ENCODE data around the gene SESN2.

GRCh38 chr1:28328228-28328648 lies 68.9 kb downstream of the SESN2 start:
- TF ChIP-seq CTCF (IDR thresholded peaks at IDR 0.05 in 2 of 3, conservative IDR thresholded peaks at IDR 0.05 in 1 of 3; ENCODE audit: borderline replicate concordance in 1 of 3, insufficient read depth in 1 of 3, low read depth in 2 of 3, low read length in 2 of 3) (no peak), EGR1 (IDR thresholded peaks at IDR 0.05; ENCODE audit: low read depth) (no peak), ATF3 (IDR thresholded peaks at IDR 0.05) (no peak), POLR2A (IDR thresholded peaks at IDR 0.05; ENCODE audit: borderline replicate concordance, extremely low read depth, insufficient read depth, insufficient read length) (no peak), EZH2 (IDR thresholded peaks at IDR 0.05) (no peak), MAX (IDR thresholded peaks at IDR 0.05) (no peak), EZH2phosphoT487 (IDR thresholded peaks at IDR 0.05; ENCODE audit: borderline replicate concordance) (no peak), ZFX (IDR thresholded peaks at IDR 0.05) (peak; percentile 55), POLR2AphosphoS5 (IDR thresholded peaks at IDR 0.05; ENCODE audit: low read depth, low read length) (no peak), ZBTB33 (IDR thresholded peaks at IDR 0.05; ENCODE audit: extremely low read depth, insufficient replicate concordance, low read length) (no peak), CEBPB (IDR thresholded peaks at IDR 0.05; ENCODE audit: low read depth) (no peak), YY1 (IDR thresholded peaks at IDR 0.05; ENCODE audit: extremely low read depth, insufficient replicate concordance, low read depth, low read length) (no peak)
